Measurements from ENCODE around the gene HPSE2.
"Not testable (repeated sequence)": the region's sequence is repeated elsewhere in the genome, so short reads cannot be mapped to it uniquely, and the experiment has no call there.

HPSE2 gene

DNA sequence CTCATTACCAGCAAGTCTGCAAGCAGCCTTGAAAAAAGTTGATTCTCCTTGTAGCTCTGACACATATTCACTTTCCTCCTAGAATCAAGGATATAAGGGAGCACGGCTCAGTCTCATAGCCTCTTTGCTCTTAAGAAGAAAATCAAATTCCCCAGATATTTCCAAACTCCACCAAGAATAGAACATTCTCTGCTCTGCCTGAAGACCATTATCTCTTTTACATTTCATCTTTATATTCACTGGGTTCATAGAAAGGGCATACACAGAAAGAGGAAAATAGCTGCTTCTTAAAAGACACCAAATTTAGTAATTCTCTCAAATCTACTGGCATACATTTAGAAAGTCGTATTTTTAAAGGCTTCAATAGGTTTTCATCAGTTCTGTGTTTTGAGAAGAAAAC, 92.0 kb downstream of the HPSE2 start:
- DNase-seq: no peak

DNA sequence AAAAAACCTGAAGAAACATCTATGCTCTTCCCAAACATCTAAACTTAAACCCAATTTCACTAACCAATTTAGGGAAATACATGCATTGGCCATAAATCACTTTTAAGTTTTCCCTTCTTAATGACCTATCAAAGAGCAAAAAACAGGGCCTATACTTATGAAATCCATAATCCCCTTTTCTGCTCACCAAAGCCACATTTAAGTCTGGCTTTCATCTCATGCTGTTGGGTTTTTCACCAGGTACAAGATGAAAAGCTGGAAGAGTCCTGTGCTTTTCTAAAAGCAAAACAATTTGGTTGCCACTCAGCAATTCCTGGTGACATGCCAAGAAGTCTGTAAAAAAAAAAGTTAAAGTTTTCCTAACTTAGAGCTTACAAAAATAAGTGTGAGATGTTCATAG, 92.6 kb downstream of the HPSE2 start:
- DNase-seq: no peak

DNA sequence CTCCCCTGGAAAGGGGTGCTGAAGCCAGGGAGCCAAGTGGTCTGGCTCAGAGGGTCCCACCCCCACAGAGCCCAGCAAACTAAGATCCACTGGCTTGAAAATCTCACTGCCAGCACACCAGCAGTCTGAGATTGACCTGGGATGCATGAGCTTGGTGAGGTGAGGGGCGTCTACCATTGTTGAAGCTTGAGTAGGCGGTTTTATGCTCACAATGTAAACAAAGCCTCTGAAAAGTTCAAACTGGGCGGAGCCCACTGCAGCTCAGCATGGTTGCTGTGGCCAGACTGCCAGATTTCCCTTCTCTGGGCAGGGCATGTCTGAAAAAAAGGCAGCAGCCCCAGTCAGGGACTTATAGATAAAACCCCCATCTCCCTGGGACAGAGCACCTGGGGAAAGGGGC, 102.8 kb downstream of the HPSE2 start:
- not testable (repeated sequence) for DNase-seq

DNA sequence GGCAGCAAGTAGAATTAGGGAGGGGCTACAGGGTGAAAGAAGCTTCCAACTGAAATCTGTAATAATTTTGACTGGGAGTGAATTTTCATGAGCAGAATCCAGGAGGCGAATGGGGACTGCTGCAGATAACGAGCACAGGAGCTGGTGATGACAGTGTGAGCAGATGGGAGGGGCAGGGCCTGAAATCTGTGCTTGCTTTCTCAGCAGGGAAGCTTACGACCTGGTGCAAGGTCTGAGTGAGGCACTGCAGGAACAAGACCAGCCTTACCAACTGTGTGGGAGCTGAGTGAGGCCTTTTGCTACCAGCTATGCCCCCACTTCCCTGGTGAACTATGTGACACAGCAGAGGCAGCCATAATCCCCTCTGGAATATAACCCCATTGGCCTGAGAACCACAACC, 109.8 kb downstream of the HPSE2 start:
- no peak for DNase-seq

DNA sequence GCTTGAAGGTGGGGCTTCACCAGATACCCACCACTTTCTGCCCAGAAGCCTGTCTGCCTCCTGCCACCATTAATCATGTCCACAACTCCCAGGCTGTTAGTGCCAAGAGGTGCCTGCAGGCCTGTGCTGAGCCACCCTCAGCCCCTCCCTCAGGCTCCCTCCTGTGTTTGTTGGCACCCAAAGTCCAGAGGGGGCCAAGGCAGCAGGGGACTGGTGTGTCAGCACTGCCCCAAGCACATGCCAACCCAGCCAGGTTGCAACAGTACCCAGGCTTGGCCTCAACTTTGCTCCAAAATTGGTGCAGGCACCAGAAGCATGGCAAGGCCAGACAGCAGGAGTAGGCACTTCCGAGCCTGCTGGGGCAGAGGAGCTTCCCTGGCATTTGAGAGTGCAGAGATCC, 111.3 kb downstream of the HPSE2 start:
- no peak for DNase-seq

DNA sequence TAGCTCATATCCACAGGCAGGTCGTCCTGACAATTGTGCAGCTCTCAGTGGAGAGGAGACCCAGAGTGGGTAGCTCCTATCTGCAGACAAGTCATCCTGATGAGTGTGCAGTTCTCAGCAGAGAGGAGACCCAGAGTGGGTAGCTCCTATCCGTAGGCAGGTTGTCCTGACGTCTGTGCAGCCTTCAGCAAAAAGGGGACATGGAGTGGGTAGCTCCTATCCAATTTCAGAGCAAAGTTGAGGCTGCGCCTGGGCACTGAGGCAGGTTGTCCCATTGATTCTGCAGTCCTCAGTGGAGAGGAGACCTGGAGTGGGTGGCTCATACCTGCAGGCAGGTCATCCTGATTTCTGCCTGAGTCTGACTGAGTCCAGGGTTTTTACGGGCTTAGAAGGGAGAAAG, 111.8 kb downstream of the HPSE2 start:
- DNase-seq: no peak

DNA sequence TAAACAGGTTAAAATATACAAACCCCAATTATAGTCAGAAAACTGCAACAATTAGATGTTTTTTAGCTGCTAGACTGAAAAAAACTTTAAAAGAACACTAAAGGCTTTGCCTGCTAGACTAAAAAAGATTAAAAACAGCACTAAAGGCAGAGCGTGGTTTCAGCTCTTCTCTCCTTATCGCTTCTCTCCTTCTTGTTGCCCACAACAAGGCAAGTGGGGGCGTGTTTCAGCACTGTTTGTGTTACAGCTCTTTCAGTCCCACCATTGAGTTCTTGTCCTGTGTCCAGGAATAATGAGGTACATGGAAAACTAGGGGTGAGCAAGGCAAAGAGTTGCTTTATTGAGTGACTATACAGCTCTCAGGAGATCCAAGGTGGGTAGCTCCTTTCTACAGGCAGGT, 112.3 kb downstream of the HPSE2 start:
- DNase-seq: no peak

DNA sequence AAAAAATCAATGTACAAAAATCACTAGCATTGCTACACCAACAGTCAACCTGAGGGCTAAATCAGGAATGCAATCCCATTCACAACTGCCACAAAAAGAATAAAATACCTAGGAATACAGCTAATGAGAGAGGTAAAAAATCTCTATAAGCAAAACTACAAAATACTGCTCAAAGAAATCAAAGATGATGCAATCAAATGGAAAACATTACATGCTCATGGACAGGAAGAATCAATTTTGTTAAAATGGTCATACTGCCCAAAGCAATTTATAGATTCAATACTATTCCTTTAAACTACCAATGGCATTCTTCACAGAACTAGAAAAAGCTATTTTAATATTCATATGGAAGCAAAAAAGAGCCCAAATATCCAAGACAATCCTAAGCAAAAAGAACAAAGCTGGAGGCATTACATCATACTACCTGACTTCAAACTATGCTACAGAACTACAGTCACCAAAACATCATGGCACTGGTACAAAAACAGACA, 116.3 kb downstream of the HPSE2 start:
- no peak for DNase-seq

DNA sequence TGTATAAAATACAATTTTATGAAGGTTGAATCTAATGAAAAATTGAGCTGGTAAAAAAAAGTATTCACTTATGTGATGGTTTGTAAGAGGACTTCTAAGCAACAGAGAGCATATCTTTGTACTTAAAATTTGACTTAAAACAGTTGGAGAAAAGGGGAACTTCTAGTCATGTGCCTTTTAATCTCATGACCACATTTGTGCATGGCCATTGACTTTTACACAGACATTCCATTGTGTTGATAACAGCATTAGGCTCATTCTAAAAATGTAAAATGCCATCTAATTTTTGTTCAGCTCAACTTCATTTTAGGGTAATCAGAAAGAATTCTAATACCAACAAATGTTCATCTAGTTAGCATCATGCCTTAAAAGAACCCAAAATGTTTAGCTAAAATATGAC, 119.9 kb downstream of the HPSE2 start:
- no peak for DNase-seq

DNA sequence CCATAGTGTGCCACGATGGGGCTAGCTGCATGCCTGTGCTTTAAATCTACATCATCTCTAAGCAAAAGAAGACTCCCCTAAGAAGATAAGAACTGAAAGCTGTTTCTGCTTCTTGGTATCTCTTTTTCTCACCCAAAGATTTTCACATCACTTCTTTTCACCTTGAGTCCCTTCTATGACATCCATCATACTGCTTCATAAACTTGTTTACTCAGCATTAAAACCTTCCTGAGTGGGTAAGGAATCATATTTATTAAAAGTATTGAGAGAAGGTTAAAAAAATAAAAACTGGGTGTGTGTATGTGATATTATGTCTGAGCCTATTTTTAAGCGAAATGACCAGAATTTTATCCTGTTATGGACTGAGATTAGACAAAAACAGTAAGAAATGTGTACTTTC, 150.3 kb downstream of the HPSE2 start:
- no peak for DNase-seq

DNA sequence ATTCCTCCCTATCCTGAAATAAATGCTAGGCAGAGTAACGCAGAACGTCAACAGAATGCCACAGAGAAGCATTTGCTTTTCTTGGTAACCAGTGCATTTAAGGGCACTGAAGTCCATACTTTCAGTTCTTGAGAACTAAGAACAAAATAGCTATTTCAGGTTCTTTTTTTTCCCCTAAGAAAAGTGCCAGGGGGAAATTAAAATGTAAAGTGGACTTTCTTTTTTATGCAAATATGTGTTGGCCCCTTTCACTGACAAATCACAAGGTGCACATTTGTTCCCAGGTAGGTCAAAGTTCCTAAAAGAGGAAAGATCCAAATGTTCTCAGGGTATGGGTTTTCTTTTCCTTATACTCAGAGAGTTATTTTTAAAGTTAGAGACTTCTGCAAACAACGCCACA, 151.5 kb downstream of the HPSE2 start:
- no peak for DNase-seq

DNA sequence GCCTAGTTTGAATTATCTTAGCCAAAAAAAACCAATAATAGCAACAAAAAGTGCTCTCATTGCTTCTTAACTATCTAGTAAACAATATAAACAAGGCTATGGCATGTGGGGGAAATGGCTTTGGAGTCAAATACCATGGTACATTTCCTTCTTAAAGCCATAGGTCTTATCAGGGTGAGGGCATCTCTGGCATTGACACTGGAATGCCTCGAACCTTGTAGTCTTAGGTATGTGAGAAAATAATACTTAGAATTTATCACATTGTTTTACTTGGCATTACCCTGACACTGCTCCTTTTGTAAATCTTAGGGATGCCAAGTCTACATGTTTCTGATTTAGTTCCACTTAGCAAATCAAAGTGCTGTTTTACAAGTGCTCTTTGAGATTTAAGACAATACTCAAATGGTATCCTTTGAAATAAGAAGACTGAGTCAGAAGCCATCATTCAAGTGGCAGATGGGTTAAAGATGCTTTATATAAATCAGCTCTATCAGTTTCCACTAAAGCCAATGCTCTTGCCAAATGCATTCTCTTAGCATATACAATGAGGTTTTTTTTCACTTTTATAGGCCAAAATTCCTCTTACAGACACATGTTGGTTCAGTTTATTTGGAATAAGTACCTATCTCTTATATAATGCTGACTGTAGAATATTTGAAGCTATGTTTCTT, 155.2 kb downstream of the HPSE2 start:
- no peak for DNase-seq

DNA sequence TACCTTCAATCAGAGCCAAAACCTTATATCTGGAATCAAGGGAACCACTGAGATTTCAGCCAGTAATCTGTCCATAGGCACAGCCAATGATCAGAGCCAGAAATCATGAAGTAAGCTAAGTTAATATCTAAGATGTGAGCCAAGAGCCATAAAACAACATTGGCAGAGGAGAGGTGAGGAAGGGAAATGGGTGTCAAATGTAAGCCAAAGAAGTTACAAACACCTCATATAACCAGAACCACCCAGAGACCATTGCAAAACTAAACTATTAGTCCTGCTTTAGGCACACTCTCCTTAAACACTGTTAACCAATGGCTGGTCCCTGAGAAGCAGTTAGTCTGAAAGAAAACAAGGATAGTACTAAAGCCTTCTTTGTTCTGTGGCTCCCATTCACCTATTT, 173.1 kb downstream of the HPSE2 start:
- no peak for DNase-seq

DNA sequence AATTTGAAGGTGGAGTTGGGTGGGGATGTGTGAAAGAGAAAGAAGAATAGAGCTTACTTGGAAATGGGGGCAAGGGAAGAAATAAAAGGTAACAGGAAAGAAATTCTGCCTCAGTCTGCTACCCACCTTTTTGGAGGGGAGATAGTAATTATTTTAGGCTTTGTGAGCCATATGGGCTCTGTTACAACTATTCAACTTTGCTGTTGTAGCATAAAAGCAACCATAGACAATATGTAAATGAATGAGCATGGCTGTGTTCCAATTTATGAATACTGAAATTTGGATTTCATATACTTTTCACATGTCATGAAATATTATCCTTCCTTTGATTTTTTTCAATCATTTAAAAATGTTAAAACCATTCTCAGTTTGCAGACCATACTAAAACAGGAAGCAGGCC, 176.9 kb downstream of the HPSE2 start:
- no peak for DNase-seq

DNA sequence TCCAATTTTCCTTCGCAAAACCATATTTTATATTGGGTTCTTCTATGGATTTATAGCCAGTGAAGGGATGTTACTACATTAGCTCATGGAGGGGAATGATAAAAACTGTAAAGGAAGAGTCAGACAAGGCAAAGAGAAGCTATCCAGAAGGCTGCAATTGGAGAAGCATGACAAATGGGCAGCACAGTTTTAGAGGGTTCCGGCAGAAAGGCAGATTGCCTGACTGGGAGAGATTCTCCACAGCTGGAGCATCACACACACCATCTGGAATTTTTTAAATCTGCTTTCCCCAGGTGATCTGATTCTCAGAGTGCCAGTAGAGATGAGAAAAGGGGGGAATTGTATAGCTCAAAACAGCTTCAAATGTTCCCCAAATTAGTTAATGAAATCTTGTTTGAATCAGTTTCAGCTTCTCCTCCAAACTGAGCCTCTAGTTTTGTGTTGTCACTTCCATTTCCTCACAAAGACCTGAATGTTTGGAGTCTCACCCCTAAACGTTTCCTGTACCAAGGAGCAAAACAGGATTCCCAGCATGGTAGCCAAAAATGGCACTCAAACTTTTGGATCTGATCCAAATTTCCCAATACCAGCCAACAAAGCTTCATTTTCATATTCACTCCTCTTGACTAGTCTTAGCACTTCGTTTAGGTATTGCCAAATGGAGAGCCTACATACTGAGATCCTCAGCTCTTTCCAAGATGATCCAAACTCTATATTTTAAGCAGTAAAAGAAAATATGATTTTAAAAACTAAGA, 177.5 kb downstream of the HPSE2 start:
- DNase-seq: no peak

DNA sequence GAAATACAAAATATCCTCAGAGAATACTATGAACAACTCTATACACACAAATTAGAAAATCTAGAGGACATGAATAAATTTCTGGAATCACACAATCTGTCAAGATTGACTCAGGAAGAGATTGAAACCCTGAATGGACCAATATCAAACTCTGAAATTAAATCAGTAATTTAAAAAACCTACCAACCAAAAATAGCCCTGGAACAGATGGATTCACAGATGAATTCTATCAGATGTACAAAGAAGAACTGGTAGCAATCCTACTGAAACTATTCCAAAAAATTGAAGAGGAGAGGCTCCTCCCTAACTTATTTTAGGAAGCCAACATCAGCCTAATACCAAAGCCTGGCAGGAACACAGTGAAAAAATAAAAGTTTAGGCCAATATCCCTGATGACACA, 190.0 kb downstream of the HPSE2 start:
- no peak for DNase-seq

DNA sequence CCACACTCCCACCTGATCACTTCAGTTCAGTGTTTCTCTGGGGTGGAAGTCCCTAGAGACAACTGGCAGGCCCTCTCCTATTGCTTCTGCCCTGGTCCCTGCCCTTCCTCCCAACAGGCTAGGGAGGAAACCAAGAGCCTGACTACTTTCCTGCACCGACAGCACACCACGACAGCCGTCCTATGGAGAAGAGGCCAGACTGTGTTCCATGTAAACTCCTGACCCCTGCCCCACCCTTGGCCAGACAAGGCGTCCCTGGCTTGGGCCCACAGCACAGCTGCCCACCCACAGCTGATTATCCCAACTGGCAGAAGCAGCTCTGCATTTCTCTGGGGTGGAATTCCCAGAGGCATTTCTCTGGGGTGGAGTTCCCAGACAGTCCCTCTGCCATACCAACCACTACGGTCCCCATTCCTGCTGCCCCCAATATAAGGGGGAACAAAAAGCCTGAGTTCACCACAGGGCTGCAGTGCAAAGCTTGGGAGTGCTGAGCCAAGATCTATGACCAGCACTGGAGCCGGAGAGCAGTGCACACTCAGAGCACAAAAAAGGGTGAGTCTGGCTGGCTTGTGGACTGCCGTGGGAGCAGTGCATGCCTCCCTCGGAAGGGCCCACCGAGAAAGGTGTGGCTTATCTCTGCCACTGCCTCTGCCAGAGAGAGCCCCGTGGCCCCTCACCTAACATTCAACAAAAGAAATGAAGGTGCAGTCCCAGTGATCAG, 193.4 kb downstream of the HPSE2 start:
- DNase-seq: no peak

DNA sequence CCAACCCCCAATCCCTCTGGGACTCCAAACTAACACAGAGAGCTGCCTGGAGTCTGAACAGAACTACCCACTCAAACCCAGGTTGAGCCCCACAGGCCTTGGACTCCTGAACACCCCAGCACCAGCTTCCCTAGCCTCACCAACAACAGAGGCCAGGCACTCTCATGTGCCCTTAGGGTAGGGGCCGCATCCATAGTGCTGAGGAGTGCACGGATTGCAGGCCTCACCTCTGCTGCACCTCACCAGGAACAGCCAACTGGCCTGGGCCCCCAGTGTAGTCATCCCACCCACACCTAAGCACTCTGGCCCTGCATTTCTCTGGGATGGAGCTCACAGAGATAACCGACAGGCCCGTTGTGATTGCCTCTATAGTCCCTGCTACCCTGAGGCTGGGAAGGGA, 194.2 kb downstream of the HPSE2 start:
- no peak for DNase-seq

DNA sequence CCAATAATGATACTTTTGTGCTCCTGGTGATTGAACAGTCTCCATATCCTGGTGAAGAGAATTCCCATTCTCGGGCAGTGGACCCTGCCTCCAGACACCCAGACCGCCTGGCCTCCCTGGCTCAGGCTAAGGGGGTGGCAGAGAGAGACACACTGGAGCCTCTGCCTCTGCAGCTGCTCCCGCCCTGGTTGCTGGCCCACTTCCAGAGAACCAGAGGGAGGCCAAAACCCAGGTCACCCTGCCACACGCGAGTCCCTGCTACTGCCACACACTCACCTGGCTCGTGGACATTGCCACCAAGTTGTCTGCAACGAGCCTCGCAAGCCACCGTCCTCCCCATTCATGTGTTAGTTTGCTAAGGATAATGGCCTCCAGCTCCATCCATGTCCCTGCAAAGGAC, 221.8 kb downstream of the HPSE2 start:
- no peak for DNase-seq

DNA sequence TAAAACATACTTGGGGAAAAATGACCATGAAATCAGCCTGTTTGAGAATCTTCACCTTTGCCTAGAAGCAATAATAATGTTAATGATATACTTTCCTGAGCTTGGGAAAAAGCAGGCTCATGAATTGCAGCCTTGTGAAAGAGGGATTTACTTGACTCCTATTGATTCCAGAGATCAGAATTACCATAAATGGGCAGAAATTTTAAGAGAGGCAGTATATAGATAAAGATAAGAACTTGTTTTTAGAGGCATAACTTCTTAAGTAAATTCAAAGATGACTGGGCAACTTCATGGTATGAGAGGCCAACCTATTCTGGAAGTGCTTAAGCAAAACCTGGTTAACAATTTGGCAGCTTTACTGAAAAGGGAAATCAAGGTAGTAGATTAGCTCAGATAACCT, 225.4 kb downstream of the HPSE2 start:
- DNase-seq: no peak

DNA sequence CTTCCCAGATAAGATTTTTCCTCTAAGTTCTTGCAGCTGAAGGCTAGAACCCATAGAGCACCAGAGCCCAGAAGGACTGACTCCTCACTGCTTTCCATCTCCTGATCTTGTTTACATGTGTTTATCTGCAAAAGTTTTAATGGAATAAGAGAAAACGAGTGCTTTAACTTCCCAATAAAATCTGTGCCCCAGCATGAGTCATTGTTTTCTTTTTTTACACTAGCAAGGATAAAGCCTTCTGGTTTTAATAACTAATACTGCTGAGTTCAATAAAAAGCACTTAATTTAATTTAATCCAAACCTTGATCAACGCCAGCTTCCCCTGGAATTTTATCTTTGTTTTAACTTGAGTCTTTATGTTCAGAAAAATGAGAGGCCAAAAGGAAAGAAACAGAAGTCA, 227.6 kb downstream of the HPSE2 start:
- DNase-seq: no peak

DNA sequence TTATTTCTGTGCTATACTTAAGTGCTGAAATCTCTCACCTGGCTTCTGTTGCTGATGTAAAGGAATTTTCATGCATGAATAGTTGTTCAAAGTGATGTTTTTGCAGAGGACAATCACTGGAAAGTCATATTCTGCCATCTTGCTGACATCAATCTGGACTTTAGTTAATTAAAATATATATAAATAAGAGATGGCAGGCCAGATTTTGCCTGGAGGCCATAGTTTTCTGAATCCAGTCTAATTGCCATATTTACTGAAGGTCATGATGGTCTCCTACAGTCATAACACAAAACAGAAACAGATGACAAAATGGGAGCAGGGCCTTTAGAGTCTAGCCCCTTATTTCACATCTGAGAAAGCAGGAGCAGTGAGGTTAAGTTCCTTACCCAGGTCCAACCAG, 228.2 kb downstream of the HPSE2 start:
- DNase-seq: no peak

DNA sequence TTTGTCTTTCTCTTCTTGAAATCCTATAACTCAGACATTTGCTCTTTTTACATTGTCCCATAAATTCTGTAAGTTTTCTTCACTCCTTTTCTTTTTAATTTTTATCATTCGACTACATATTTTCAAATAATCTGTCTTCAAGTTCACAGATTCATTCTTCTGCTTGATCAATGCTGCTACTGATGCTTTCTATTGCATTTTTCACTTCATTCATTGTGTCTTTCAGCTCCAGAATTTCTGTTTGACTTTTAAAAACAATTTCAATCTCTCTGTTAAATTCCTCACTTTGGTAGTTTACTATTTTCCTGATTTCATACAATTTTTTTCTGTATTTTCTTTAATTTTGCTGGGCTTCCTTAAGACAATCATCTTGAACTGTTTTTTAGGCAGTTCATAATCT, 230.4 kb downstream of the HPSE2 start:
- no peak for DNase-seq

DNA sequence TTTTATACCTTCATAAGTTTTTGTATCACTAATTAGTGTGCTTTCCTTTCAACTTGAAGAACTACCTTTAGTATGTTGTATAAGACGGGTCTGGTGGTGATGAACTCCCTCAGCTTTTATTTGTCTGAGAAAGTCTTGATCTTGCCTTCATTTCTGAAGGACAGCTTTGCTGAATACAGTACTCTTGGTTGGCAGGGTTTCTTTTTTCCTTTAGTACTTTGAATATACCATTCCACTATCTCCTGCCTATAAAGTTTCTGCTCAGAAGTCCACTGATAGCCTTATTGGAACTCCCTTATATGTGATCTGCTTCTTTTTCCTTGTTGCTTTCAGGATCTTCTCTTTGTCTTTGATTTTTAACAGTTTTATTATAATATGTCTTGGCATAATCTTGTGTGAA, 230.9 kb downstream of the HPSE2 start:
- no peak for DNase-seq

All from KG1 (cell line).